Upper lobe of left lung (tissue), 4 donors: ENCODE measurements around the gene SAXO1.

Experiments
- CTCF ChIP-seq, 6 experiments: fragments of 450-650 bp in 4 of 6; fragments of 200-600 bp in 2 of 6; sonication (generic) in 2 of 6; IDR thresholded peaks; one replicate each; pipeline ENCODE4 v1.5.1; 2016 to 2019; ENCODE audit warnings: antibody characterized with exemption in 6 of 6
- EP300 ChIP-seq, 4 donors: sonication (generic); formaldehyde crosslinking; IDR thresholded peaks; one replicate each; pipeline ENCODE4 v1.5.1; 2017; ENCODE audit warnings: antibody characterized with exemption in 4 of 4, control low read depth in 2 of 4
- POLR2A ChIP-seq, 4 donors: fragments of 450-650 bp; IDR thresholded peaks; one replicate each; pipeline ENCODE4 v1.5.1; 2016 to 2017; ENCODE audit warnings: antibody characterized with exemption in 4 of 4, mild to moderate bottlenecking in 2 of 4
- POLR2AphosphoS5 ChIP-seq, 2 donors: sonication (generic); formaldehyde crosslinking; IDR thresholded peaks; one replicate each; pipeline ENCODE4 v1.5.1; 2017; ENCODE audit warnings: antibody characterized with exemption in 2 of 2

DNA sequence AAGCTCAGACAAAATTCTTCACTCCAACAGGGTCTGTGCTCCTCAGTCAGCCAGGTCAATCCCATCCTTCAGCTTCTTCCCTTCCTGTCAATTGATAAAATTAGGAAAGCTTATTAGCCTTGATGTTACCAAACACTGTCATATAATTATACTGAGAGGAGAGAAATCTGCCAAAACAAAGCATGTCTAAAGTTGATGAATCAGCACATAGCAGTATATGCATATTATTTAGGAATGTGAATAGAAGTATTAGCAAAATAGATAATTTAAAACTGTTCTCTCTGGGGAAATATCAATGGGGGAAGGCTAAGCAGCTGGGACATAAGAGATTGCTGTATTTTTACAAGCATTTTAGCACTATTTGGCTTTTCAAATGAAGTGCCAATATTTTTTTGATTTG is 107.1 kb downstream of the SAXO1 start:
- TF ChIP-seq POLR2AphosphoS5 (IDR thresholded peaks at IDR 0.05): no peak
- TF ChIP-seq CTCF (IDR thresholded peaks at IDR 0.05): no peak
- no peak for TF ChIP-seq POLR2A (IDR thresholded peaks at IDR 0.05)
- no peak for TF ChIP-seq EP300 (IDR thresholded peaks at IDR 0.05)
